ENCODE measurements around the gene CREB3L2.

CREB3L2 gene

GRCh38 chr7:137904833-137905232 lies 97.1 kb downstream of the CREB3L2 start:
- Mint-ChIP-seq H3K4me3 (no peak overlapping the region), H3K9me3 (peaks cover 4 to 5% of the 10 kb centered on the region in 2 donors), H3K27me3 (no peaks in the 10 kb centered on the region), H3K4me1 (peaks cover 0 to 24% of the 10 kb centered on the region in 2 donors), H3K27ac (no peak overlapping the region), H3K36me3 (peaks cover 41 to 63% of the 10 kb centered on the region in 2 donors)
- DNase-seq: no peak
- ATAC-seq (replicated peaks): no peak

- ATAC-seq (replicated peaks) (peak; percentile 77 to 80), DNase-seq (peak; percentile 51)
- Mint-ChIP-seq H3K36me3 (peaks cover 35 to 55% of the 10 kb centered on the region in 2 donors), H3K27ac (peak overlapping the region; percentile 1), H3K4me3 (no peak overlapping the region), H3K9me3 (peaks cover 4 to 5% of the 10 kb centered on the region in 2 donors), H3K4me1 (peaks cover 7 to 37% of the 10 kb centered on the region in 2 donors), H3K27me3 (no peaks in the 10 kb centered on the region)
Observed at GRCh38 chr7:137903382-137904169, 98.3 kb downstream of the CREB3L2 start.

- no peaks in the 10 kb centered on the region for H3K27me3 Mint-ChIP-seq
- H3K36me3 Mint-ChIP-seq: peaks cover 21 to 43% of the 10 kb centered on the region in 2 donors
- no peak overlapping the region for H3K4me3 Mint-ChIP-seq
- peaks cover 18 to 55% of the 10 kb centered on the region in 2 donors for H3K4me1 Mint-ChIP-seq
- ATAC-seq (replicated peaks) (no peak), DNase-seq (no peak)
- no peaks in the 10 kb centered on the region for H3K9me3 Mint-ChIP-seq
- H3K27ac Mint-ChIP-seq: no peak overlapping the region
Observed at GRCh38 chr7:137900137-137900536, 101.7 kb downstream of the CREB3L2 start.

- ATAC-seq (replicated peaks) (peak; percentile 84 to 87), DNase-seq (peak; percentile 68)
- Mint-ChIP-seq H3K27ac (peak overlapping the region; percentile 86), H3K4me1 (peaks cover 18 to 58% of the 10 kb centered on the region in 2 donors), H3K36me3 (peaks cover 26 to 47% of the 10 kb centered on the region in 2 donors), H3K9me3 (no peaks in the 10 kb centered on the region), H3K27me3 (no peaks in the 10 kb centered on the region), H3K4me3 (peak overlapping the region; percentile 70 to 75)
Observed at GRCh38 chr7:137898839-137899721, 102.8 kb downstream of the CREB3L2 start.

GRCh38 chr7:137895301-137896221 lies 106.3 kb downstream of the CREB3L2 start:
- H3K36me3 Mint-ChIP-seq: peaks cover 36 to 57% of the 10 kb centered on the region in 2 donors
- no peaks in the 10 kb centered on the region for H3K27me3 Mint-ChIP-seq
- peak overlapping the region; percentile 31 to 64 for H3K4me3 Mint-ChIP-seq
- H3K9me3 Mint-ChIP-seq: no peaks in the 10 kb centered on the region
- DNase-seq (no peak), ATAC-seq (replicated peaks) (peak; percentile 70 to 76)
- peaks cover 19 to 50% of the 10 kb centered on the region in 2 donors for H3K4me1 Mint-ChIP-seq
- H3K27ac Mint-ChIP-seq: peak overlapping the region; percentile 88

- DNase-seq (no peak), ATAC-seq (replicated peaks) (no peak)
- Mint-ChIP-seq H3K4me3 (no peak overlapping the region), H3K36me3 (peaks cover 45 to 61% of the 10 kb centered on the region in 2 donors), H3K27me3 (no peaks in the 10 kb centered on the region), H3K9me3 (no peaks in the 10 kb centered on the region), H3K27ac (peak overlapping the region; percentile 11), H3K4me1 (peaks cover 14 to 41% of the 10 kb centered on the region in 2 donors)
Observed at GRCh38 chr7:137893143-137893742, 108.6 kb downstream of the CREB3L2 start.

- peaks cover 44 to 63% of the 10 kb centered on the region in 2 donors for H3K36me3 Mint-ChIP-seq
- no peak for DNase-seq
- H3K9me3 Mint-ChIP-seq: no peaks in the 10 kb centered on the region
- H3K27ac Mint-ChIP-seq: no peak overlapping the region
- H3K4me3 Mint-ChIP-seq: no peak overlapping the region
- no peaks in the 10 kb centered on the region for H3K27me3 Mint-ChIP-seq
- ATAC-seq (replicated peaks): no peak
- peaks cover 16 to 34% of the 10 kb centered on the region in 2 donors for H3K4me1 Mint-ChIP-seq
Observed at GRCh38 chr7:137891016-137891655, 110.8 kb downstream of the CREB3L2 start.

- H3K9me3 Mint-ChIP-seq: no peaks in the 10 kb centered on the region
- H3K27ac Mint-ChIP-seq: peak overlapping the region; percentile 9
- H3K27me3 Mint-ChIP-seq: no peaks in the 10 kb centered on the region
- DNase-seq (no peak), ATAC-seq (replicated peaks) (no peak)
- peaks cover 43 to 62% of the 10 kb centered on the region in 2 donors for H3K36me3 Mint-ChIP-seq
- H3K4me1 Mint-ChIP-seq: peaks cover 13 to 27% of the 10 kb centered on the region in 2 donors
- H3K4me3 Mint-ChIP-seq: no peak overlapping the region
Observed at GRCh38 chr7:137890449-137890921, 111.4 kb downstream of the CREB3L2 start.

- Mint-ChIP-seq H3K36me3 (peaks cover 46 to 60% of the 10 kb centered on the region in 2 donors), H3K4me1 (peaks cover 12 to 13% of the 10 kb centered on the region in 2 donors), H3K4me3 (peak overlapping the region; percentile 10 to 15), H3K9me3 (no peaks in the 10 kb centered on the region), H3K27ac (no peak overlapping the region), H3K27me3 (no peaks in the 10 kb centered on the region)
- ATAC-seq (replicated peaks): no peak
- DNase-seq: no peak
Observed at GRCh38 chr7:137888241-137888640, 113.6 kb downstream of the CREB3L2 start.

- ATAC-seq (replicated peaks) (no peak), DNase-seq (no peak)
- Mint-ChIP-seq H3K27me3 (no peaks in the 10 kb centered on the region), H3K4me3 (no peak overlapping the region), H3K36me3 (peaks cover 55 to 67% of the 10 kb centered on the region in 2 donors), H3K9me3 (no peaks in the 10 kb centered on the region), H3K27ac (no peak overlapping the region), H3K4me1 (peaks cover 13 to 15% of the 10 kb centered on the region in 2 donors)
Observed at GRCh38 chr7:137886746-137887145, 115.1 kb downstream of the CREB3L2 start.

GRCh38 chr7:137886281-137886680 lies 115.6 kb downstream of the CREB3L2 start:
- H3K4me1 Mint-ChIP-seq: peaks cover 13 to 15% of the 10 kb centered on the region in 2 donors
- ATAC-seq (replicated peaks) (no peak), DNase-seq (no peak)
- H3K27ac Mint-ChIP-seq: peak overlapping the region; percentile 44
- no peak overlapping the region for H3K4me3 Mint-ChIP-seq
- no peaks in the 10 kb centered on the region for H3K27me3 Mint-ChIP-seq
- no peaks in the 10 kb centered on the region for H3K9me3 Mint-ChIP-seq
- H3K36me3 Mint-ChIP-seq: peaks cover 59 to 69% of the 10 kb centered on the region in 2 donors

GRCh38 chr7:137885678-137886077 lies 116.2 kb downstream of the CREB3L2 start:
- Mint-ChIP-seq H3K4me1 (peaks cover 13 to 15% of the 10 kb centered on the region in 2 donors), H3K4me3 (no peak overlapping the region), H3K27ac (peak overlapping the region; percentile 44), H3K9me3 (no peaks in the 10 kb centered on the region), H3K36me3 (peaks cover 56 to 64% of the 10 kb centered on the region in 2 donors), H3K27me3 (no peaks in the 10 kb centered on the region)
- ATAC-seq (replicated peaks) (no peak), DNase-seq (no peak)

GRCh38 chr7:137882806-137883205 lies 119.1 kb downstream of the CREB3L2 start:
- H3K36me3 Mint-ChIP-seq: peaks cover 63 to 76% of the 10 kb centered on the region in 2 donors
- peak overlapping the region; percentile 42 for H3K27ac Mint-ChIP-seq

More at GRCh38 chr7:137882806-137883205, 119.1 kb downstream of the CREB3L2 start:
- Mint-ChIP-seq H3K4me1 (peaks cover 11 to 17% of the 10 kb centered on the region in 2 donors), H3K27me3 (no peaks in the 10 kb centered on the region), H3K9me3 (no peaks in the 10 kb centered on the region), H3K4me3 (no peak overlapping the region)
- no peak for DNase-seq
- ATAC-seq (replicated peaks): no peak

Measured in stimulated activated naive B cell treated with anti-CD40 and anti-IgM and Interleukin-4, amounts not matched to agents 10 μg/mL and 1 μg/mL and 100 μg/mL, for 72 hours (primary cell).